Measurements from ENCODE around the gene ADORA1. TPM values are rescaled to one million over a fixed set of nuclear protein-coding genes. Genes with fewer than 3 reads are reported as not detected.

ADORA1 gene
- total and polyA plus RNA-seq, 2 donors (not counting 3 experiments of a cell fraction or from before 2014, with no cell fraction given), result 0.15 TPM; not detected in 1

GRCh38 chr1:203091199-203091477, 36.4 kb upstream of the ADORA1 start:
- dilution Hi-C loops (cut with MboI; ENCODE audit: extremely low pct_ligation_motif_present, low sequenced_read_pairs) (no loop called here), intact Hi-C loops (cut with micrococcal nuclease) (no loop called here)
- no TSS peak for BruUV-seq (replicated peaks)
- DNase-seq (ENCODE audit: low read depth, low spot score), result no peak
- no peaks in the 10 kb centered on the region for H3K79me2 ChIP-seq (ENCODE audit: control insufficient read depth, insufficient read depth, low read length)
- no peak for TF ChIP-seq CTCF (IDR thresholded peaks at IDR 0.05; ENCODE audit: extremely low read depth in 1 of 2, insufficient read depth in 1 of 2, low read depth in 1 of 2, low read length in 2 of 2)
- no peak for TF ChIP-seq MAX (IDR thresholded peaks at IDR 0.05; ENCODE audit: insufficient read depth, insufficient read length)
- no peak for TF ChIP-seq EZH2 (IDR thresholded peaks at IDR 0.05; ENCODE audit: borderline replicate concordance, low read depth, low read length, severe bottlenecking)
- no peak for TF ChIP-seq POLR2AphosphoS5 (IDR thresholded peaks at IDR 0.05; ENCODE audit: insufficient read depth, low read depth, low read length)
- no peak for TF ChIP-seq POLR2A (IDR thresholded peaks at IDR 0.05; ENCODE audit: low read depth, low read length)
- no peak for TF ChIP-seq MYC (IDR thresholded peaks at IDR 0.05; ENCODE audit: low read depth, low read length)
- no peak for TF ChIP-seq JUN (IDR thresholded peaks at IDR 0.05; ENCODE audit: borderline replicate concordance, insufficient read depth, insufficient read length, low read depth)
- TF ChIP-seq GATA2 (IDR thresholded peaks at IDR 0.05; ENCODE audit: insufficient read depth, insufficient read length, low read depth, low read length), result no peak
- no peak for TF ChIP-seq FOS (IDR thresholded peaks at IDR 0.05; ENCODE audit: borderline replicate concordance, insufficient read depth, low read length)
- no peaks in the 10 kb centered on the region for H3K4me1 ChIP-seq (ENCODE audit: control insufficient read depth, extremely low read depth, insufficient read depth, low read length)
- ChIA-PET CTCF (interaction anchor here (0.7 kb wide), 1 partner anchor 52 kb away, joined by 3 read pairs; no protein-coding TSS in a partner anchor), POLR2A (no interaction called here)
- H3K9me3 ChIP-seq (replicated peaks; ENCODE audit: control insufficient read depth, insufficient read depth, low read length), result no peaks in the 10 kb centered on the region
- no peak overlapping the region for H3K4me2 ChIP-seq (ENCODE audit: insufficient read depth, low read length)
- H3K9me1 ChIP-seq (replicated peaks; ENCODE audit: control insufficient read depth, extremely low read depth, insufficient read depth, low read length), result no peaks in the 10 kb centered on the region
- no peaks in the 10 kb centered on the region for H3K36me3 ChIP-seq (ENCODE audit: control insufficient read depth in 2 of 2, extremely low read depth in 1 of 2, insufficient read depth in 2 of 2, low read length in 2 of 2)
- H2AFZ ChIP-seq (ENCODE audit: low read depth, low read length), result no peak overlapping the region
- peaks cover 4 to 13% of the 10 kb centered on the region in 2 experiments for H3K27me3 ChIP-seq (ENCODE audit: control insufficient read depth in 2 of 2, insufficient read depth in 2 of 2, low read length in 2 of 2)
- no peak overlapping the region for H3K9ac ChIP-seq (replicated peaks; ENCODE audit: extremely low read depth, insufficient read depth, low read length)
- no peak overlapping the region for H3K27ac ChIP-seq (ENCODE audit: insufficient read depth, low read depth, low read length)
- no peak for FAIRE-seq
- H3K4me3 ChIP-seq (replicated peaks in 1 of 3; ENCODE audit: insufficient read depth in 1 of 3, low read depth in 1 of 3, low read length in 3 of 3), result no peak overlapping the region
- H4K20me1 ChIP-seq (replicated peaks; ENCODE audit: control insufficient read depth, extremely low read depth, insufficient read depth, low read length), result no peaks in the 10 kb centered on the region
